SK-N-SH treated with all-trans-retinoic acid at 6 μM for 48 hours (cell line): Measurements from ENCODE around the gene TMUB1.

Experiments used
- POU6F1 ChIP-seq: fragments of 250-450 bp; sonication (Bioruptor Pico); IDR thresholded peaks from 2 replicates; pipeline ENCODE4 v1.8.0; 2021; ENCODE audit warnings: low read depth, mild to moderate bottlenecking, moderate library complexity, borderline replicate concordance
- PPARA ChIP-seq: fragments of 250-450 bp; sonication (Bioruptor Pico); IDR thresholded peaks from 2 replicates; pipeline ENCODE4 v1.5.0; 2020; ENCODE audit warnings: mild to moderate bottlenecking, borderline replicate concordance

- TF ChIP-seq PPARA (CRISPR knock-in tag) (no peak), POU6F1 (no peak)
Measured at GRCh38 chr7:151109094-151110048, 26.1 kb upstream of the TMUB1 start.
